Thyroid gland (tissue), 4 donors: ENCODE results near the gene CARNS1. TPM values are rescaled to one million over a fixed set of nuclear protein-coding genes. Genes with fewer than 3 reads are reported as not detected.

Experiments used
- DNase-seq, 2 donors: peaks; one replicate each; pipeline ENCODE4 v3.0.0-alpha.2; 2019
- H3K27ac ChIP-seq, 3 donors: fragments of 200-600 bp; sonication (generic); 1 replicate in 2 of 3; 2 replicates in 1 of 3; pipeline ENCODE4 v1.5.1; 2016 to 2019; ENCODE audit warnings: mild to moderate bottlenecking in 1 of 3, moderate library complexity in 1 of 3
- H3K27me3 ChIP-seq: fragments of 200-600 bp; sonication (generic); one replicate; pipeline ENCODE4 v1.5.1; 2019
- H3K36me3 ChIP-seq, 2 donors: fragments of 200-600 bp; sonication (generic); one replicate each; pipeline ENCODE4 v1.5.1; 2016 to 2019
- H3K4me1 ChIP-seq, 2 donors: fragments of 200-600 bp; sonication (generic); one replicate each; pipeline ENCODE4 v1.5.1; 2017 to 2019
- H3K4me3 ChIP-seq, 3 donors: fragments of 200-600 bp; sonication (generic); replicated peaks in 1 of 3; 1 replicate in 2 of 3; 2 replicates in 1 of 3; pipeline ENCODE4 v1.5.1; 2016; ENCODE audit warnings: mild to moderate bottlenecking in 1 of 3
- H3K9me3 ChIP-seq: fragments of 200-600 bp; sonication (generic); one replicate; pipeline ENCODE4 v1.5.1; 2017
- POLR2A ChIP-seq, 2 donors: fragments of 450-650 bp; IDR thresholded peaks; one replicate each; pipeline ENCODE4 v1.6.1; 2017; ENCODE audit warnings: antibody characterized with exemption in 2 of 2, mild to moderate bottlenecking in 2 of 2, moderate library complexity in 1 of 2
- WGBS, 2 donors: methylation state at CpG; one replicate each; pipeline ENCODE4 v1.1.5; 2017; 5-methylcytosine and 5-hydroxymethylcytosine counted together
- intact Hi-C: fragments of 100-400 bp; cut with DNase I; formaldehyde crosslinking; loops from one replicate; pipeline ENCODE4 v1.15.1; 2023
- total RNA-seq, 4 donors: library from RNA; depleted of rRNA; stranded (reverse); fragments of >200 nt; gene quantifications; one replicate each; pipeline ENCODE4 v1.2.3, GENCODE V29; 2016
- TF ChIP-seq, protein P1 (sequence below), 6 experiments: fragments of 200-600 bp in 3 of 6; fragments of 450-650 bp in 3 of 6; sonication (generic) in 3 of 6; IDR thresholded peaks; one replicate each; pipeline ENCODE4 v1.5.1; 2016 to 2019; ENCODE audit warnings: antibody characterized with exemption in 6 of 6, mild to moderate bottlenecking in 2 of 6, inconsistent platforms in 1 of 6, moderate library complexity in 1 of 6

CARNS1 gene
- total RNA-seq, 4 donors from 2014 or later: 3.8 to 9.8 (median 5.9) TPM

GRCh38 chr11:67441731-67442351 is 26.4 kb downstream of the CARNS1 start:
- Histone ChIP-seq H3K4me1 (peaks cover 10 to 37% of the 10 kb centered on the region in 2 donors), H3K27ac (no peak overlapping the region), H3K36me3 (peaks cover 4 to 11% of the 10 kb centered on the region in 2 donors), H3K27me3 (no peaks in the 10 kb centered on the region), H3K9me3 (no peaks in the 10 kb centered on the region), H3K4me3 (no peak overlapping the region)
- intact Hi-C loops: no loop called here
- 89 to 97% methylated on average over 12 to 13 of the region's 28 CpGs for WGBS, 2 donors
- no peak for DNase-seq
- TF ChIP-seq, protein P1, sequence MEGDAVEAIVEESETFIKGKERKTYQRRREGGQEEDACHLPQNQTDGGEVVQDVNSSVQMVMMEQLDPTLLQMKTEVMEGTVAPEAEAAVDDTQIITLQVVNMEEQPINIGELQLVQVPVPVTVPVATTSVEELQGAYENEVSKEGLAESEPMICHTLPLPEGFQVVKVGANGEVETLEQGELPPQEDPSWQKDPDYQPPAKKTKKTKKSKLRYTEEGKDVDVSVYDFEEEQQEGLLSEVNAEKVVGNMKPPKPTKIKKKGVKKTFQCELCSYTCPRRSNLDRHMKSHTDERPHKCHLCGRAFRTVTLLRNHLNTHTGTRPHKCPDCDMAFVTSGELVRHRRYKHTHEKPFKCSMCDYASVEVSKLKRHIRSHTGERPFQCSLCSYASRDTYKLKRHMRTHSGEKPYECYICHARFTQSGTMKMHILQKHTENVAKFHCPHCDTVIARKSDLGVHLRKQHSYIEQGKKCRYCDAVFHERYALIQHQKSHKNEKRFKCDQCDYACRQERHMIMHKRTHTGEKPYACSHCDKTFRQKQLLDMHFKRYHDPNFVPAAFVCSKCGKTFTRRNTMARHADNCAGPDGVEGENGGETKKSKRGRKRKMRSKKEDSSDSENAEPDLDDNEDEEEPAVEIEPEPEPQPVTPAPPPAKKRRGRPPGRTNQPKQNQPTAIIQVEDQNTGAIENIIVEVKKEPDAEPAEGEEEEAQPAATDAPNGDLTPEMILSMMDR (IDR thresholded peaks at IDR 0.05): no peak
- TF ChIP-seq POLR2A (IDR thresholded peaks at IDR 0.05): no peak

DNA sequence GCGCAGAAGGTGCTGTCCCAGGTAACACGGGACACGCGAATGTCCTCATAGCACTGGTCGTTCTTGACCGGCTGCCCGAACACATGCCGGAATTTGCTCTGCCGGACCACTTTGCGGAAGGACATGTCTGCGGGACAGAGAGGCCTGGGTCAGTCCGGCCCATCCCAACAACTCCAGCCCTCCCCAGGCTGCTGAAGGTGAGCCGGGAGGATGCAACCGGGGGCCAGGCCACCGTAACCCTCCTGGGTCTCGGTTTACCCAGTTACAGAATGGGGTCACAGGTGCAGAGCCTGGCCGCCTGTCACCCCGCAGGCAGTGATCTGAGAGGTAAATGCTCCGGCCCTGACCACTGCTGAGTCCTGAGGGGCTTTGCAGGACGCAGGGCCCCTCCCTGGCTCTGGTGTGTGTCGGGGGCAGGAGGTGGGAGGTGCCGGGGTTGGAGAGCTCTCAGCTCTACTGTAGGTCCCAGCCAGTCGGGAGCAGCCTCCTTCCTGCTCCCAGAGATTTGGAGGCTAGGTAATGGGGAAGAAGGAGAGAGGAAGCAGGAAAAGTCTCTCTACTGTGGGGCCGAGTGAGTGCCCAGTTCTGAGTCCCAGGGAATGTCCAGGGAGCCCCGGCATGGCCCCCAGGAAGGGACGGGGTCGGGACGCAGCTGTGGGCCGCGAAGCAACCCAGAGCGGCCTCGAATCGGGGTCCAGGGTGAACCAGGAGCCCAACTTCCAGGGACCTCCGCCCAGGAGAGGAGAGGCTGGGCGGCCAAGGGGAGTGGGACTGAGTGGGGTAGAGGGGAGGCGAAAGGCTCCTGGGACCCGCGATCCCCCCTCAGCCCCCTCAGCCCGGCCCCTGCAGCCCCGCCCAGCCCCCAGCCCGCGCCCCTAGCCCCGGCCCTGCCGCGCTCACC is 27.3 kb downstream of the CARNS1 start:
- 38% methylated on average over 24 to 29 of the region's 45 CpGs for WGBS, 2 donors
- intact Hi-C loops: no loop called here
- Histone ChIP-seq H3K36me3 (peaks cover 4 to 11% of the 10 kb centered on the region in 2 donors), H3K4me1 (peaks cover 10 to 37% of the 10 kb centered on the region in 2 donors), H3K27me3 (no peaks in the 10 kb centered on the region), H3K9me3 (no peaks in the 10 kb centered on the region), H3K27ac (peak overlapping the region; percentile 95 to 97 (median 96)), H3K4me3 (peak overlapping the region; percentile 32 to 97 (median 87))
- TF ChIP-seq POLR2A (IDR thresholded peaks at IDR 0.05): no peak
- TF ChIP-seq, protein P1 (IDR thresholded peaks at IDR 0.05): no peak
- DNase-seq: no peak

DNA sequence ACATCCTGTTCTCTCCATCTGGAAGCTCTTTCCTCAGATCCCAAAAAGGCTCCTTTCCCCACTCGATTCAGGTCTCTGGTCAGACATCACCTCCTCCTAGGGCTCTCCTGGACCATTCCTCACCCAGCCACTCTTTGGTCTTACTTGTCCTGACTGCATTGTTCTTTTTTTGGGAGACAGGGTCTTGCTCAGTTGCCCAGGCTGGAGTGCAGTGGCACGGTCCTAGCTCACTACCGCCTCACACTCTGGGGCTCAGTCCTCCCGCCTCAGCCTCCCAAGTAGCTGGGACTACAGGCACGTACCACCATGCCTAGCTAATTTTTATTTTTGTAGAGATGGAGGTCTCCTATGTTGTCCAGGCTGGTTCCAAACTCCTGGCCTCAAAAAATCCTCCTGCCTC is 30.0 kb downstream of the CARNS1 start:
- Histone ChIP-seq H3K9me3 (no peaks in the 10 kb centered on the region), H3K4me1 (peaks cover 6 to 19% of the 10 kb centered on the region in 2 donors), H3K27ac (no peak overlapping the region), H3K4me3 (no peak overlapping the region), H3K27me3 (no peaks in the 10 kb centered on the region), H3K36me3 (peaks cover 1 to 4% of the 10 kb centered on the region in 2 donors)
- WGBS, 2 donors: 79% methylated on average over 5 of the region's 5 CpGs
- intact Hi-C loops: no loop called here
- no peak for TF ChIP-seq POLR2A (IDR thresholded peaks at IDR 0.05)
- TF ChIP-seq, protein P1 (IDR thresholded peaks at IDR 0.05): no peak
- no peak for DNase-seq

DNA sequence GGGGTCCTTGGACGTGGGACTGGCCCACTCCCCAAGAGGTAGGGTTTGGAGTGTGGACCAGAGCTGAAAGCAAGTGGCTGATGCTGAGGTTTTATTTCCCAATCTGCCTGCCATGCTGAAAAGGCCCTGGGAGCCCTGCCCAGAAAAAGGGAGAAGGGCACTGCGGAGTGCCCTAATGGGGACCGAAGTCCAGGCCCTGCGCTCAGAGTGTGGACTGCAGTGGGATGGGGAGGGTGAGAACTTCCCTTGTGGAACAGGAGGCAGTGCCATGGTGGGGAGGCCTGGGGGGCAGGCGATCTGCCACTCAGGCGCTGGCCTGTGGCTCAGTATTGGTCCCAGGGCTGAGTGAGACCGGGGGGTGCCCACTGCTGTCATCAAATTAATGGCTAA is 32.7 kb downstream of the CARNS1 start:
- DNase-seq: no peak
- intact Hi-C loops: no loop called here
- no peak for TF ChIP-seq POLR2A (IDR thresholded peaks at IDR 0.05)
- TF ChIP-seq, protein P1 (IDR thresholded peaks at IDR 0.05): no peak
- 91 to 93% methylated on average over 7 of the region's 7 CpGs for WGBS, 2 donors
- no peak overlapping the region for H3K4me3 ChIP-seq
- H3K9me3 ChIP-seq: no peaks in the 10 kb centered on the region
- H3K4me1 ChIP-seq: peaks cover 6% of the 10 kb centered on the region in 2 donors
- no peak overlapping the region for H3K27ac ChIP-seq
- no peaks in the 10 kb centered on the region for H3K27me3 ChIP-seq
- no peaks in the 10 kb centered on the region for H3K36me3 ChIP-seq
